HG03442 (cell line): ENCODE results near the gene HEPHL1.

Source experiments
- ATAC-seq: cut with Tn5 transposase; IDR thresholded peaks from one replicate; pipeline ENCODE4 v1.9.1; 2021; ENCODE audit warnings: mild to moderate bottlenecking, moderate library complexity; ENCODE audit not compliant: unreplicated experiment

HEPHL1 gene

GRCh38 chr11:94017446-94017845 lies 3.7 kb upstream of the HEPHL1 start:
- ATAC-seq = no peak

GRCh38 chr11:94018721-94019120 lies 2.4 kb upstream of the HEPHL1 start:
- no peak for ATAC-seq

- ATAC-seq = no peak
These were observed 2.7 kb downstream of the HEPHL1 start for GRCh38 chr11:94023856-94024255.

DNA sequence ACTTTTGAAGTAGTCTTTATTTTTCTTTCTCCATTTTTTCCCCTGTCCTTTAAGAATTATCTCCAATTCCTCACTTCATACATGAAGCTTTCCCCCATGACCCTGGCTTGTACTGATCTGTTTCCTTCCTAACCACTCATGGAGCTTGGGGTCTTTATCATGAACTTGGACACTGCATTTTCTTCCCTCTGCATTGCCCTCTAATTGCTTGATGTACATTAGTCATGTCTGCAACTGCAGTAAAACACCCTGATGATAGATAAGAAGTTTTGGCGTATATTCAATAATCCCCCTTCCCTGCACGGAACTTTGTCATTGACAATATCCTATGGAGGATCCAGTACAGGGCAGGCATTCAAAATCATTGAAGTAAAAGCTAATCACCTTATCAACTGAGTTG lies 3.4 kb downstream of the HEPHL1 start:
- no peak for ATAC-seq

DNA sequence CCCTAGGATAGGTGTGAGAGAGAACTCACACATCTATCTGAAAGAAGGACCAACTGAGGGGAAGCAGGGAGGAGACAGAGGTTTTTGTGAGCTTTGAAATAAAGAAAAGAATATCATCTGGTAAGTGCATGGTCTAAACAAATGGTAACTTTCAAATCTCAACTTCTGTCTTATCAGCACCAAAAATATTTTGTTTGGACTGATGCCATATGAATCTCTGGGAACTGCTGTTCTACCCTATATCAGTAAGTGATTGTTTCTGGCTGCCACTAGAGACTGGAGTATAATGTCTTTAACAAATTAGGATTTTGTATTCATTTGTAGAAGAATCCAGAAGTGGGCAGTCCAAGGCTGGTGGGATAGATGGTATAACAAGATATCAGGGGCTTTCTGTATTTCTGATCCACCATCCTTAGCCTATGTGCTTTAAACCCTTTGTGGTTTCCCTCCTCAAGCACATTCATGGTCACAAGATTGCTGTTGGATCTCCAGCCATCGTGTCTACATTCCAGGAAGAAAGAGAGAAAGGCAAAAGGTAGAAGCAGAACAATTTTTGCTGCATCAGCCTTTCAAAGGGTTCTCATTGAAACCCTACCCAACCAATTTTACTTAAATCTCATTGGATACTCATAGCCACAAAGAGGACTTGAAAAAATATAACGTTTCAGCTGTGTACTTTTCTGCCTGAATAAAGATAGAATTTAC lies 4.7 kb downstream of the HEPHL1 start:
- ATAC-seq = no peak

GRCh38 chr11:94027210-94027609 lies 6.1 kb downstream of the HEPHL1 start:
- ATAC-seq = no peak

DNA sequence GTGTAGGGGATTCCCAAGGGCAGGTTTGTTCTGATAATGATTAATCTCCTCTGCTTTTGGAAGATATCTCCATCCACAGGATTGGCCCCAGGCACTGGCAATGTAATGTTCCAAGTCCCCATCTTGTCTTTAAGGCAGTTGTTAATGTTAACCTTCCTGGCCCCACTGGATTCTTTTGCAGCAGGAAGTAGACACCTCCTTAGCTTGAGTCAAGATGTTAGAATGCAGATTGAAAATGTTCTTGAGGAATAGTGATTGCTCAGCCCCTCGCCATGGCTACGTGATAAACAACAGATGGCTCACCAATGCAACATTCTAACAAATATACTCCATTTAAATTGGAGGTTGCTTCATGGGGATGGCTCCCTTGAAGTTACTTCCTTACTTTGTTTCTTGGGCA lies 7.3 kb downstream of the HEPHL1 start:
- no peak for ATAC-seq

DNA sequence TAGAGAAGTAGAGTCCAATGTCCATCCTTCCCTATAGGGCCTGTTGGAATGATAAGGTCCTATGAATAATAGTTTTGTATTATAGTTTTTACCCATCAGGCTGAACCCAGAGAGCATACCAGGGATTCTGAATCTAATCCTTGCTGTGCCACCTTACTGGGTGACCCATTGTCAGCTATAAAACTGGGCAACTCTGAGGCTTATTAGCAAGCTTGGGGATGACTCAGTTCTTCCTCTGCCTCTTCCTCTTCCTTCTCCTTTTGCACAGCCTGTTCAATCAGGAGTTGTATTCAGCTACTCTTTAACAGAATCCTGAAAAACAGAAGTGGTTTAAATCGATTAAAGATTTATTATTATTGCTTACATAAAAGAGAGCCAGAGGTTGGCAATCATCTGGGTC lies 8.9 kb downstream of the HEPHL1 start:
- ATAC-seq = no peak

- ATAC-seq = no peak
These were observed 10.5 kb downstream of the HEPHL1 start for GRCh38 chr11:94031625-94032024.

- ATAC-seq = no peak
These were observed 10.9 kb downstream of the HEPHL1 start for GRCh38 chr11:94032066-94032465.

GRCh38 chr11:94032725-94033124 lies 11.6 kb downstream of the HEPHL1 start:
- ATAC-seq = no peak

DNA sequence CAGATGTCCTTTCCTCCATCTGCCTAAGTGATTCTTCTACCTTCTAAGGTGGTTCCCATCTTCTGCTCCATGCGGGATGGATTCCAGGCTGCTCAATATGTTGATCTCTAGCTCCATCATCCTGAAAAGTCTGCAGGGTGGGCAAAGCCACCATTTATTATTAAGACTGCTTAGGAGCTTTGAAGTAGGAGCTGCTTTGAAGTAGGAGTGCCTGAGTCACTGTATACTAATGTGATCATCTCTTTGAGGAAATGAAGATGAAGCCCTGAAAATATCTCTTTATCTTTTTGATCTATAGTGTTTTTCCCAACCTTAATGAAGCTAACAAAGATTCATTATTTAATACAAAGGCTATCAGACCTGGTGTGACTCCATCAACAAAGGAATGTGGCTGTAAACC lies 13.1 kb downstream of the HEPHL1 start:
- ATAC-seq = no peak

- ATAC-seq = no peak
These were observed 14.9 kb downstream of the HEPHL1 start for GRCh38 chr11:94036096-94036495.

DNA sequence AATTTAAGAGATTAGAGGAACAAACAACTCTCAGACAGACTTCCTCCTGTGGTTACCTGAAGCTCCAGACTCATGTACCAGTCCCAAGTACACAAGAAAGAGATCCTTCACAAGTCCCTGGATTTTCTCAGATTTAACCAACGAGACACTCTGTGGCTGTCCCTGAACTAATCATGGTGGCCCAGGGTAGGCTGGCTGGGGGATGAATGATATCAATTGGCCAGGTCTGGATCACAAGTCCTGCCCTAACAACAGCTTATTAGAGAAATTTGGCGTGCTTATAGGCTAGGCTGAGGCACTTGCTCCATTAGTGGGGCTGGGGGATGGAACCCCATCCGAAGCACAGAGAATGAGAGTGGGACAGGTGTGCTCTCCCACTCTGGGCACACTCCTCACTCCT lies 22.1 kb downstream of the HEPHL1 start:
- no peak for ATAC-seq

- ATAC-seq = no peak
These were observed 25.6 kb downstream of the HEPHL1 start for GRCh38 chr11:94046796-94047195.

- no peak for ATAC-seq
These were observed 27.0 kb downstream of the HEPHL1 start for GRCh38 chr11:94048032-94048709.

GRCh38 chr11:94049351-94049750 lies 28.2 kb downstream of the HEPHL1 start:
- ATAC-seq = no peak

GRCh38 chr11:94058630-94059029 lies 37.5 kb downstream of the HEPHL1 start:
- ATAC-seq = no peak

GRCh38 chr11:94059065-94059464 lies 37.9 kb downstream of the HEPHL1 start:
- no peak for ATAC-seq

GRCh38 chr11:94060401-94060800 lies 39.2 kb downstream of the HEPHL1 start:
- ATAC-seq = no peak

DNA sequence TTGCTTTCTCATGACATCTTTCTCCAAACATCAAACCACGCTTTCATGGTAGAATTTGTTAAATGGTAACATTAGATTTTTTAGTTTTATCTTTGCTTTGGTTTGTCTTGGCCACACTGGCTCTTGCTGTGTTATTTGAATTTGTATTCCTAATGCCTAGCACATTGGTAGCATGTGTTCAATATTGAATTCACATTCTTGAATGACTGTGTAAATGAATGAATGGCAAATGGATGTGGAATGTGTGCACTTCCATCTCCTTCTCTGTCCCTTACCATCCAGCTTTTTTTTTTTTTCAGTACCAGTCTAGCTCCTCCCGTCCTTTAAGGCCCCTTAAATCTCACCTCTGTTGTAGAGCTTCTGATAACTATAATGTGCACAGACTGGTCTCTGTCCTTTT lies 41.2 kb downstream of the HEPHL1 start:
- ATAC-seq = no peak

DNA sequence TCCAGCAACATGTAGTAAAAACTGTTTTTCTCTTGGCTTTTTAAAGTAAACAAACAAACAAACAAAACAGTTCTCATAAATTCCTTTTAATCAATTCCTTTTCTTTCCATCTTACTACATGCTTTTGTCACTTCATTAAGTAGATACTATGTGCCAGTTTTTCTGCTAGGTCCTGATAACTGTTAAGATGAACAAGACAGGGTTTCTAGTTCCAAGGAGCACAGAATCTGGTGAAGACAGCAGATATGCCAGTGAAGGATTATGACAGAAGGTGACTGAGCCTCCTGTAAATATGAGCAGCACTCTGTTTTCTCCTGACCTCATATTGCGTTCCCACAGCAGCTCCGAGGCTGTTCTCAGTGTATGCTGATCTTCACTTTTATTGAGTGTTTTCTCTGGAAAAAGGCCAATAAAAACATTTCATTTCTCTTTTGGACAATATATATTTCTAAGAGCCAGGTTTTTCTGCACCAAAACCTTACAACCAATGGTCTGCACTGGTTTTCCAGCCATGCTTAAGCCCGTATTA lies 45.8 kb downstream of the HEPHL1 start:
- ATAC-seq = no peak
